Activated naive CD8-positive, alpha-beta T cell treated with anti-CD3 and anti-CD28 coated beads, Interleukin-2, amount 10 ng/mL, durations not matched to agents 7 days and 5 days (primary cell): ENCODE results near the gene RNF187. TPM values are rescaled to one million over a fixed set of nuclear protein-coding genes. Genes with fewer than 3 reads are reported as not detected.
A peak's percentile ranks its signal among the peaks of the same experiment; 100 is the strongest.

Experiments used
- ATAC-seq: fragments of 150-1000 bp; cut with Tn5 transposase; one replicate; pipeline ENCODE4 v1.10.0; 2021; ENCODE audit warnings: low read depth, moderate library complexity
- POLR2A ChIA-PET: fragments of 350-600 bp; sonication (Branson Sonifier 250); formaldehyde crosslinking; loops from one replicate; lab custom pipeline; 2021; ENCODE audit warnings: antibody characterized with exemption; lab: Charles Lee
- DNase-seq: peaks from one replicate; pipeline ENCODE4 v3.0.0; 2021
- H3K27ac Mint-ChIP-seq: one replicate; pipeline ENCODE4 v1.8.0; 2022; ENCODE audit warnings: mild to moderate bottlenecking, mixed read lengths
- H3K27me3 Mint-ChIP-seq: one replicate; pipeline ENCODE4 v1.8.0; 2022; ENCODE audit warnings: mild to moderate bottlenecking, moderate library complexity, mixed read lengths
- H3K36me3 Mint-ChIP-seq: one replicate; pipeline ENCODE4 v1.8.0; 2021; ENCODE audit warnings: mild to moderate bottlenecking, mixed read lengths
- H3K4me1 Mint-ChIP-seq: one replicate; pipeline ENCODE4 v1.8.0; 2021; ENCODE audit warnings: mixed read lengths
- H3K4me3 Mint-ChIP-seq: one replicate; pipeline ENCODE4 v1.8.0; 2022; ENCODE audit warnings: mild to moderate bottlenecking, moderate library complexity, mixed read lengths
- H3K9me3 Mint-ChIP-seq: one replicate; pipeline ENCODE4 v1.8.0; 2021; ENCODE audit warnings: mixed read lengths
- total RNA-seq, 2 experiments: library from RNA; stranded (reverse); gene quantifications; one replicate each; pipeline ENCODE4 v1.2.3, GENCODE V29; 2021

RNF187 gene
- total RNA-seq: 100 to 1,000 TPM; 128 to 143 TPM

GRCh38 chr1:228487336-228488124 is at the start of gene RNF187:
TSS of gene RNF187 (plus strand) at chr1:228487382.
- Mint-ChIP-seq H3K27me3 (no peaks in the 10 kb centered on the region), H3K36me3 (peaks cover 25% of the 10 kb centered on the region), H3K27ac (peak within 1 kb of the TSS; percentile 100), H3K4me3 (peak within 1 kb of the TSS; percentile 98), H3K9me3 (no peaks in the 10 kb centered on the region), H3K4me1 (peaks cover 38% of the 10 kb centered on the region)
- POLR2A ChIA-PET: interaction anchor here (0.8 to 6.0 kb wide), 12 partner anchors 8 to 405 kb away, joined by 3 to 111 read pairs (median 8); partner anchors contain the start of gene ARF1
- DNase-seq (peak; percentile 93), ATAC-seq (peak; percentile 39)

GRCh38 chr1:228437424-228437962 is 49.7 kb upstream of the RNF187 start:
- H3K27ac Mint-ChIP-seq: no peak overlapping the region
- H3K4me3 Mint-ChIP-seq: no peak overlapping the region
- no peaks in the 10 kb centered on the region for H3K4me1 Mint-ChIP-seq
- H3K9me3 Mint-ChIP-seq: no peaks in the 10 kb centered on the region
- peaks cover 35% of the 10 kb centered on the region for H3K27me3 Mint-ChIP-seq
- ATAC-seq (no peak), DNase-seq (no peak)
- no peaks in the 10 kb centered on the region for H3K36me3 Mint-ChIP-seq
- POLR2A ChIA-PET: interaction anchor here (0.9 kb wide), 1 partner anchor 14 kb away, joined by 3 read pairs; no protein-coding TSS in a partner anchor

DNA sequence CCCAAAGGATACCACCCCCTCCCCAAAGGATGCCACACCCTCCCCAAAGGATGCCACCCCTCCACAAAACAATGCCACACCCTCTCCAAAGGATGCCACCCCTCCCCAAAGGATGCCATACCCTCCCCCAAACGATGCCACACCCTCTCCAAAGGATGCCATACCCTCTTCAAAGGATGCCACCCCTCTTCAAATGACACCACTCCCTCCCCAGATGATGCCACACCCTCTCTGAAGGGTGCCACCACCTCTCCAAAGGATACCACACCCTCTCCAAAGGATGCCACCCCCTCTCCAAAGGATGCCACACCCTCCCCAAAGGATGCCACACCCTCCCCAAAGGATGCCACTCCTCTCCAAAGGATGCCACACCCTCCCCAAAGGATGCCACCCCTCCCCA is 48.9 kb upstream of the RNF187 start:
- H3K27me3 Mint-ChIP-seq: peaks cover 38% of the 10 kb centered on the region
- no peak overlapping the region for H3K27ac Mint-ChIP-seq

GRCh38 chr1:228440761-228441500 is 46.3 kb upstream of the RNF187 start:
- H3K27me3 Mint-ChIP-seq: peaks cover 59% of the 10 kb centered on the region
- no peak overlapping the region for H3K4me3 Mint-ChIP-seq
- POLR2A ChIA-PET: interaction anchor here (1.1 kb wide), 1 partner anchor 34 kb away, joined by 6 read pairs; the partner anchor contains the start of gene TRIM11
- H3K9me3 Mint-ChIP-seq: no peaks in the 10 kb centered on the region
- no peak for ATAC-seq
- no peak overlapping the region for H3K27ac Mint-ChIP-seq
- H3K36me3 Mint-ChIP-seq: no peaks in the 10 kb centered on the region
- no peak for DNase-seq
- H3K4me1 Mint-ChIP-seq: peaks cover 9% of the 10 kb centered on the region

More for the DNA sequence above, 48.9 kb upstream of the RNF187 start:
- no peak overlapping the region for H3K4me3 Mint-ChIP-seq
- POLR2A ChIA-PET: interaction anchor here (0.9 kb wide), 1 partner anchor 15 kb away, joined by 3 read pairs; no protein-coding TSS in a partner anchor
- no peaks in the 10 kb centered on the region for H3K9me3 Mint-ChIP-seq
- ATAC-seq (no peak), DNase-seq (no peak)
- H3K4me1 Mint-ChIP-seq: no peaks in the 10 kb centered on the region
- H3K36me3 Mint-ChIP-seq: no peaks in the 10 kb centered on the region

- Mint-ChIP-seq H3K36me3 (no peaks in the 10 kb centered on the region), H3K9me3 (no peaks in the 10 kb centered on the region), H3K4me3 (no peak overlapping the region), H3K27me3 (peaks cover 72% of the 10 kb centered on the region), H3K27ac (no peak overlapping the region), H3K4me1 (peaks cover 11% of the 10 kb centered on the region)
- no peak for ATAC-seq
- DNase-seq: no peak
- POLR2A ChIA-PET: no interaction called here
These were observed 43.8 kb upstream of the RNF187 start for GRCh38 chr1:228443395-228443794.

DNA sequence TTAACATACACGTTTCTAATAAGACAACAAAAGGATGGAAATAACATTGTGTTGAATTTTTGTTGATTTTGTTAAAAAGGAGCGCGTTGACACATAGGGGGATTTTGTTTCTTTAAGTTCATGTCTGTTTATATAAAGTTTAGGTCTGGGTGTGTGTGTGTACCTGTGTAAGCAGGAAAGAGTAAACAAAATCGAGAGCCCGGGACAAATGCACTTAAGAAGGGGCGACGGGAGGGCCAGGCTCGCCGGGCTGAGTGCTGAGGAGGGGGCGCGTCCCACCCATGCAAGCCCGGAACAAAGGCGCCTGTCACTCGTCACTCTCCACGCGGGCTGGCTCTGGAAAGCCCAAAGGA is 41.7 kb upstream of the RNF187 start:
- no peaks in the 10 kb centered on the region for H3K36me3 Mint-ChIP-seq
- peaks cover 71% of the 10 kb centered on the region for H3K27me3 Mint-ChIP-seq
- POLR2A ChIA-PET: interaction anchor here (1.3 to 1.4 kb wide), 2 partner anchors 12 to 39 kb away, joined by 3 to 8 read pairs; partner anchors contain the start of gene TRIM11
- no peak for ATAC-seq
- DNase-seq: no peak
- H3K4me1 Mint-ChIP-seq: peaks cover 18% of the 10 kb centered on the region
- H3K4me3 Mint-ChIP-seq: peak overlapping the region; percentile 75
- peak overlapping the region; percentile 7 for H3K27ac Mint-ChIP-seq
- no peaks in the 10 kb centered on the region for H3K9me3 Mint-ChIP-seq

GRCh38 chr1:228445843-228446650 is 41.1 kb upstream of the RNF187 start:
- H3K9me3 Mint-ChIP-seq: no peaks in the 10 kb centered on the region
- peaks cover 18% of the 10 kb centered on the region for H3K4me1 Mint-ChIP-seq
- H3K4me3 Mint-ChIP-seq: peak overlapping the region; percentile 75
- peak overlapping the region; percentile 7 for H3K27ac Mint-ChIP-seq
- POLR2A ChIA-PET: interaction anchor here (1.3 to 1.4 kb wide), 2 partner anchors 12 to 39 kb away, joined by 3 to 8 read pairs; partner anchors contain the start of gene TRIM11
- peaks cover 68% of the 10 kb centered on the region for H3K27me3 Mint-ChIP-seq
- DNase-seq: peak; percentile 50
- H3K36me3 Mint-ChIP-seq: no peaks in the 10 kb centered on the region
- peak; percentile 85 for ATAC-seq

DNA sequence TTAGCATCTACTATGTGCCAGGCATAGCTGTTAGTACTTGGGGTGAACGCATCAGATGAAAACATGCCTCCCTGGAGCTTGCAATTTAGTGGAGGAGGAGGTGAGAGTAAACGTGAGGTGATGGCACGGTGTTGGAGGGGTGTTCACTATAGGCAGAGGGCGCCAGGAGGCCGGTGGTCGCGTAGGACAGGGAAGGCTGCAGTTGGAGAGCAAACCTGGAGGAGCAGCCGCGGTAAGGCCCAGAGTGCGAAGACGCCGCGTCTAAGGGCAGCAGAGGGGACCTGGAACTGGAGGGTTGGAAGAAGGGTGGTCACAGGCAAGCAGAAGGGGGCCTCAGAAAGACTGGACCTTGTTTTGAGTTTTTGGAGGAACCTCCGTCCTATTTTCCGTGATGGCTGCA is 40.3 kb upstream of the RNF187 start:
- POLR2A ChIA-PET: interaction anchor here (1.1 to 1.4 kb wide), 3 partner anchors 11 to 40 kb away, joined by 3 to 8 read pairs (median 3); partner anchors contain the start of gene TRIM11
- Mint-ChIP-seq H3K9me3 (no peaks in the 10 kb centered on the region), H3K27me3 (peaks cover 65% of the 10 kb centered on the region), H3K4me3 (no peak overlapping the region), H3K36me3 (no peaks in the 10 kb centered on the region), H3K4me1 (peaks cover 18% of the 10 kb centered on the region), H3K27ac (no peak overlapping the region)
- ATAC-seq (no peak), DNase-seq (no peak)

GRCh38 chr1:228448372-228448771 is 38.8 kb upstream of the RNF187 start:
- no peak for ATAC-seq
- no peak for DNase-seq
- Mint-ChIP-seq H3K36me3 (no peaks in the 10 kb centered on the region), H3K4me1 (peaks cover 21% of the 10 kb centered on the region), H3K4me3 (no peak overlapping the region), H3K9me3 (no peaks in the 10 kb centered on the region), H3K27me3 (peaks cover 50% of the 10 kb centered on the region), H3K27ac (no peak overlapping the region)
- POLR2A ChIA-PET: interaction anchor here (0.5 kb wide), 1 partner anchor 41 kb away, joined by 3 read pairs; no protein-coding TSS in a partner anchor

- Mint-ChIP-seq H3K4me1 (peaks cover 28% of the 10 kb centered on the region), H3K4me3 (no peak overlapping the region), H3K36me3 (peaks cover 7% of the 10 kb centered on the region), H3K27me3 (peaks cover 33% of the 10 kb centered on the region), H3K9me3 (no peaks in the 10 kb centered on the region), H3K27ac (no peak overlapping the region)
- ATAC-seq (no peak), DNase-seq (no peak)
- POLR2A ChIA-PET: interaction anchor here (1.0 to 1.2 kb wide), 2 partner anchors 14 to 617 kb away, joined by 4 read pairs; no protein-coding TSS in a partner anchor
These were observed 37.0 kb upstream of the RNF187 start for GRCh38 chr1:228450200-228450599.

DNA sequence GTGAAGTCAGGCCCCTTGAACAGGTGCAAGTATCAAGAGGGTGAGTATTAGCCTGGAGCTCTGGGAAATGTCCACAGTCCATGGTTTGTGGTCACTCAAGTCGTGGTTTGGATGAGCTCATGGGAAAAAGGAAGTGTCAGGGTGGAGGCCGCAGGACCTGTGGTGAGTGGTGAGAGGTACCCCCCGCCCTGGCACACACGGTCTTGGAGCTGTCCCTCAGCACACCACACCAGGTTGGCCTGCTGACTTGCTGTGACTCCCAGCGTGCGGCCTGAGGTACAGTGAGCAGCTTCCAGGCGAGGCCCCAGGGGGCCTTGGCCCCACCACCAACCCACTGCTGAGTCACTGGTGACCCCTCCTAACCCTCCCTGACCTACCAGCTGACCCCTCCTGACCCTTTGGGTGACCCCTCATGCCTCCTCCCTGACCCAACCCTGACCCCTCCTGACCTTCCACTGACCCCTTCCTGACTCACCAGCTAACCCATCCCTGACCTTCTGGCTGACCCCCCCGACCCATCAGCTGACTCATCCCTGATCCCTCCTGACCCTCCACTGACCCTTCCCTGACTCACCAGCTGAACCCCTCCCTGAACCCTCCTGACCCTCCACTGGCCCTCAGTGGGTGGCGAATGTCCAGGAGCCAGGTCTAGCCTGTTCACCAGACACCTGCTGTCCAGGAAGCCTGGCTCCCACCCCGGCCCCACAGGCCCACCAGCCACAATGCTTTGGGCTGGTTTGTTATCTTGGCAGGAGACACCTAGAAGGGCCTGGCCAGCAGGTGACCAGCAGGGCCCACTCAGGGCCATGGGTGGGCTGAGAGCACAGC is 34.8 kb upstream of the RNF187 start:
- peaks cover 27% of the 10 kb centered on the region for H3K4me1 Mint-ChIP-seq
- ATAC-seq (no peak), DNase-seq (no peak)
- H3K27me3 Mint-ChIP-seq: peaks cover 14% of the 10 kb centered on the region
- peak overlapping the region; percentile 4 for H3K27ac Mint-ChIP-seq
- H3K9me3 Mint-ChIP-seq: no peaks in the 10 kb centered on the region
- POLR2A ChIA-PET: interaction anchor here (0.7 kb wide), 2 partner anchors 12 to 46 kb away, joined by 3 to 6 read pairs; partner anchors contain the start of gene TRIM11
- H3K4me3 Mint-ChIP-seq: no peak overlapping the region
- H3K36me3 Mint-ChIP-seq: peaks cover 8% of the 10 kb centered on the region
